NCI-H2196 (cell line): Measurements from ENCODE around the gene CTNNA2.

Source experiments
- DNase-seq: peaks from one replicate; lab custom pipeline; 2025; ENCODE audit not compliant: unreplicated experiment; lab: John Stamatoyannopoulos, UW

The CTNNA2 gene

GRCh38 chr2:80255918-80256781 is 743.3 kb downstream of the CTNNA2 start:
- no peak for DNase-seq

GRCh38 chr2:80256782-80257167 is 743.9 kb downstream of the CTNNA2 start:
- DNase-seq, result no peak

DNA sequence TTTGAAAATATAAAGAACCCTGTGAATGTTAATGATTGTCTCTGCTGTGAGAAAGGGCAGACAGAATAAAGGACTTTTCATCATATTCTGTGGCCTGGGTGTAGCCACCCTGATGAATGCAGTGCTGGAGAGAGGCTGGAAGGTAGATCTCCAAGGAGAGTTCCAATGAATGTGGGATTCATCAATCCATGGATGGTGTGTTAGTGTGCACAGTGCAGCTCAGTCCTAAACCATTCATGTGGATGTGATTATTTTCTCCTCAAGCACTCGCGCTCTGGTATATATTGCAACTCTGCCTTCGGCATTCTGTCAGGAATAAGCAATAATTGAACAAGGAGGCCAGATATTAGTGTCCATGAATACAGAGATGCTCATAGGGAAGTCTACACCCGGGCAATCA is 744.6 kb downstream of the CTNNA2 start:
- DNase-seq, result no peak

DNA sequence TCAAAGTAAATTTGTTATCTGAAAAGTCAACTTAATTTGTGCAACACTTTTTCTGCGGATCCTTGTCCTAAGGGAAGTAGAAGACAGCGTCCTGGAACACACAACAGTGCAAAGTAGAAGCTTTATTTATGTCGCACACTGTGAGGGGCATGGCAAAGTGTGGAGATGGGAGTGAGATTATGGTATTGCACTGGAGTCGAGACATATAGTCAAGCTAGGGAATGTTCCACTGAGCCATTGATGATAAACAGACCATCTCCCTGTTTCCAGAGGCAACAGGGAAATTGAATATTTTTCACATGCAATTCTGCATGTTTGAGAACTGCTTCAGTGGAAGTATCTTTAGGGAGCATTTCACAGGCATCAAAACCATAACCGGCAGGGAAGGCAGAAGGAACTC is 745.5 kb downstream of the CTNNA2 start:
- DNase-seq, result no peak

- DNase-seq, result no peak
These were observed 745.9 kb downstream of the CTNNA2 start for GRCh38 chr2:80258793-80259192.

- DNase-seq, result no peak
These were observed 746.4 kb downstream of the CTNNA2 start for GRCh38 chr2:80259292-80259691.

DNA sequence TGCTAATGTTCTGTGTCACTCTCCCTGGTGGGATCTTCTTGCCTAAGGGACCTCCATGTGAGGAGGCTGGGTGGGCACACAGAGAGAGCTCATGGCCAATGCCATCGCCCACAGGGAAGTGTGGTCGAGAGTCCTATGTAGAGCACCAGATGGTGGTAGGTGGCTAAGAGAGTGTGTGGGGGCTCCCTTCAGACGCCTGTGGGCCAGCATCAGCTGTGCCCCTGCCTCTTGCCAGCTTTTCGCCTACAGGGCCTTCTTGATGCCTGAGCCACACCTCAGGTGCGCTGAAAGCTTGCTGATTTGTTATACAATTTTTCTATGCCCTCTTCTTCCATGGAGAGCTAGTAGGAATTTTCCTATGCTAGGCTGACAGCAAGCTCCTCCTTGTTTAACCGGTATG is 753.4 kb downstream of the CTNNA2 start:
- DNase-seq, result no peak

GRCh38 chr2:80269806-80270205 is 757.0 kb downstream of the CTNNA2 start:
- DNase-seq, result no peak

DNA sequence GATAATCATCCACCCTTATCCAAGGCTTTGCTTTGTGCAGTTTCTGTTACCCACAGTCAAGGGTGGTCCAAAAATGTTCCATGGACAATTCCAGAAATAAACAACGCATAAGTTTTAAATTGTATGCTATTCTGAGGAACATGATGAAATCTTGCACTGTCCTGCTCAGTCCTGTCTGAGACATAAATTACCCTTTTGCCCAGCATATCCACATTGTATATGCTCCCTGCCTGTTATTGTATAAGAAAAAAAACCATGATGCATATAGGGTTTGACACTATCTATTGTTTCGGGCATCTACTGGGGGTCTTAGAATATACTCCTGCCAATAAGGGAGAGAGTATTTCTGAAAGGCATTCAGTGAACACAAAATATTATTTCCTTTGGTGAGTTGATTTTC is 767.7 kb downstream of the CTNNA2 start:
- no peak for DNase-seq

GRCh38 chr2:80281049-80281448 is 768.2 kb downstream of the CTNNA2 start:
- DNase-seq, result no peak

GRCh38 chr2:80288576-80288975 is 775.7 kb downstream of the CTNNA2 start:
- DNase-seq, result no peak

GRCh38 chr2:80291656-80292055 is 778.8 kb downstream of the CTNNA2 start:
- no peak for DNase-seq

DNA sequence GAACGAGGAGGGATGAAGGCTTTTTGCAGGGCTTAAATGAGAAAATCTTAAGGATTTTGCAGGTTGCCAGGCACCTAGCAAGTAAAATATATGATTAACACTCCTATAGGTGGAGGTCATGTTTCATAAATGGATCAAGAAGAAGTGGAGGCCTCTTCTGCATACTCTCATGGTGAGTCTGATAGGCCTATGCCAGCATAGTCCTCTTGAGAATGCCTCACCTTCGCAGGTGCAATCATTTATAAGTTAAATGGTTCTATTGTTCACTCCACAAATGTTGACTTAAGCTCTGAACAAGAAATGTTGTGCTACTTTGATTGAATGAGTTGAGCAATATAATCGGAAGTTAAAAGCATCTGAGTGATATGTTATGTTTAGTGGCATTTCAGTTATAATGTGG is 779.6 kb downstream of the CTNNA2 start:
- no peak for DNase-seq

DNA sequence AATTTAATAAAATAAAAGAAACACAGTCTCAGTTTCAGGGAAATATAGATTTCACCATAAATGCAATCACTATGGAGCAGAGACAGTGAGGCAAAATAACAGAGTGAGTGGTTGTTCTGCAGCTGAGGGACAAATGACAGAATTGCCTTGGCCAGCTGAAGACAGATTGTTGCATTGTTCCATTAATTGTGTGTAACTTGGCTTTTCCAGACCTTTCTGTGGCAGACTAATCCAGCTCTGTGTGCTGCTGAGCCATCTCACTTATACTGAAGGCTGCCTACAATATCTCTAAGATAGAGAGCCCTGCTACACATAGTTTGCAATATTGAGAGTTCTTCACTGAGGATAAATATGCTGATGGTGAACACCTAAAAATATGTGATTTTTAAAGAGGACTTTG is 780.2 kb downstream of the CTNNA2 start:
- no peak for DNase-seq

DNA sequence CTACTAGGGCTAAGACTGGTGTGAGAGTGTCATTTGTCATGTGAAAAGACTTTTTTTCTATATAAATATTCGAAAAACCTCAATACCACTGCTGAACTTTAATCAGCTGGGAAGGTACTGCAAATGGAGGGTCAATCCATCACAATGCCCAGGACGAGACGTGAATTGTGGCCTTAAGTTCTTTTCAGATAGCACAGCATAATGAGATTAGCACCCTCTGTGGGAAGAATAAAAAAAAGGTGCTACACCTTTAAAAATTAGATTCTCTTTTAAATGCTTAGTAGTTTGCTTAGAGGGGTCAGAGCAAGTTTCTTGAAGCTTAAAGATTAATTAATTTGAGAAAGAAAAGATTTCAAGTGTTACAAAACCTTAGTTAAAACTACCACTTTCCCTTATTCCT is 786.1 kb downstream of the CTNNA2 start:
- DNase-seq, result no peak

DNA sequence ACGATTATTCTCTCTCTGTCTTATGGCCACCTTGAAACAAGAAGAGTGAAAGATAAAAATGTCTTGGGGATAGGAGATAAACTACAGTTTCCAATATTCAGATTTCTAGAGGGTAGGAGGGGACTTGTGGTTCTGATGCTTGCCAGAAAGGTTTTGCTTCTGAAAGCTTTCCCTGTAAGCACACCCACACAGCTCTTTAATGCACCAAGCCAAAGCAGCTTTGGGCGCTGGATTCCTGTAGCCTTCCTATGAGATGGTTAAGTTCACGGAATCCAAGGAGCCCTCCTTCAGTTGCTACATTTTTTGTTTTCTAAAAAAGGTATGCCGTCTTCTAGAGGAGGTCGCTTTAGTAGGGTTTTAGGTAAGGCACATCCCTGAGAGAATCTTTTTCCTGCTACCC is 786.8 kb downstream of the CTNNA2 start:
- DNase-seq, result no peak

- no peak for DNase-seq
These were observed 787.5 kb downstream of the CTNNA2 start for GRCh38 chr2:80300346-80300745.

DNA sequence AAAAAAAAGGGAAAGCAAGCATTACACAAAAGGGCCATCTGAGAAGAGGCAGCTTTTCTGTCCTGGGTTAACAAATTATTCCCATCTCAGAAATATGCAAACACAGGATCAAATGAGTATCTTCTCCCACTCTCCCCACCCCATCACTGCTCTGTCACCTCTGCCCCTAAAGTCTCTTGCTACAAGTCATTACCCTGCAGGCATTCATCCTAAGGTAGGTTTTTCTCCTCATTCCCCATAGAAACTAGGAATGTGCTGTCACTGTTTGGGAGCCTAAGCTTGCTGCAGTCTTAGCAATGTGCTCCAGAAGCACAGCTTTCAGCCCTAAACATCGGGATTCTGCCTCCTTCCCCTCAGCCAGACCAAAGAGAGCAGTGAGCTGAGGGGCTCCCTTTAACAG is 788.1 kb downstream of the CTNNA2 start:
- no peak for DNase-seq

DNA sequence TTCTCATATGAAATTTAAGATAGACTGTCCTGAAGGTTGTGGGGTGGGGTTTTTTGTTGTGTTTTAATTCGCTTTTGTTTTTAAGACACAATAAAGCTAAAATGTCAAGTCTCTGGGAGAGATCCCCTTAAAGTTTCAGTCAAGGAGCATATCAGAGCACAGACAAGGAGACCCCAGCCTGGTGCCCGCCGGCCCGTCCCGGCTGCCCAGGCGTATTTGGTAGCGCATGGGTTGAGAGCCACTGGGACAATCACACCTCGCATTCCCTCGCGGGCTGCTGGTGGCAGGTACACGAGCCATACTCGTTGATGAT is 789.1 kb downstream of the CTNNA2 start:
- DNase-seq, result no peak

GRCh38 chr2:80302314-80303005 is 789.6 kb downstream of the CTNNA2 start:
- DNase-seq, result no peak

DNA sequence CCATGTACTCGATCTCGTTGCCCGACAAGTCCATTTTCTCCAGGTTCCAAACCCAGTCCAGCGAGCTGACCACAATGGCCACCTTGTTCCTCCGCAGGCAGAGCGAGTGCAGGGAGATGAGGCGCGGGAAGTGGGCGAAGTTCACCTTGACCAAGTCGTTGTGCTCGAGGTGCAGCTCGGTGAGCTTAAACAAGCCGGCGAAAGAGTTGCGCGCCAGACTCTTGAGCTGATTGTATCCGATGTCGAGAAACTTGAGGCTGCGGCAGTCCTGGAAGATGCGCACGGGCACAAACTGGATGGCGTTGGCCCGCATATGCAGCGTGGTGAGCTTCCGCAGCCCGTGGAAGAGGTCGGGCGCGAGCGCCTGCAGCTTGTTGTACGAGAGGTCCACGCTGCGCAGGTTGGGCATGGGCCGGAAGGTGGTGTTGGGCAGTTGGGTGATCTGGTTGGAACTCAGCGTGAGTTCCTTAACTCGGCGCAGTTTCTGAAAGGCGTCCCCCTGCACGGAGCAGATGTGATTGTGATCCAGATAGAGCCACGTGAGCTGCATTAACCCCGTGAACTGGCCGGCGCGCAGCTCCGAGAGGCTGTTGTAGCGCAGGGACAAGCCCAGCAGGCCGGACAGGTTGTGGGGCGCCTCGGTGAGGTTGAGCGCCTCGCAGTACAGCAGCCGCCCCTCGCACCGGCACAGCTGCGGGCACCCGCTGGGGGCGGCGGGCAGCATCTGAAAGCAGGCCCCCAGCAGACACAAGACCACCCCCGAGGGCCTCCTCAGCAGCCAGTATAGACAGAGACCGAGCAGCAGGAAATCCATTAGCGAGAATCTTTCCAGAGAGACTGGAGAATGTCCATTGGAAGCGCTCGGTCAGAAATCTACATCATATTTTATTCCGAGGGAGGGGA is 790.4 kb downstream of the CTNNA2 start:
- DNase-seq, result no peak
